Measurements from ENCODE around the gene ANKRD13A.
"Not testable (repeated sequence)": the region's sequence is repeated elsewhere in the genome, so short reads cannot be mapped to it uniquely, and the experiment has no call there.

The ANKRD13A gene

GRCh38 chr12:110049666-110050065 lies 50.4 kb downstream of the ANKRD13A start:
- not testable (repeated sequence) for DNase-seq

DNA sequence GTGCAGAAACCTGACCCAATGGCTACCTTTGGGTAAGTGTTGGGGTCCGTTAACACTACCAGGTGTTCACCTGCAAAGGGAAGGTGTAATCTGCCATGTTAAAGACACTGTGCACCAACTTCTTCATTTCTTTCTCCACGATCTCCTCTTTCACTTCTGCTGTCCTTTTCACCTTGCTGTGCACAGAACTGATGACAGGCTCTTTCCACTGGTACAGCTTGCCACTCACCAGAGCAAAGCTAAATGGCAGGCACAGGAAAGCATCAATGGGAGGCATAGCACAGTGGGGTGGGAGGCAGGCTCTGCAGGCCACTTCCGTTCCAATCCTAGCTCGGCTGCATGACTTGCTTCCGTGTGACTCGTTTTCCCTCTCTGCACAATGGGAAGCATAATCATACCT lies 51.7 kb downstream of the ANKRD13A start:
- no peak for DNase-seq

DNA sequence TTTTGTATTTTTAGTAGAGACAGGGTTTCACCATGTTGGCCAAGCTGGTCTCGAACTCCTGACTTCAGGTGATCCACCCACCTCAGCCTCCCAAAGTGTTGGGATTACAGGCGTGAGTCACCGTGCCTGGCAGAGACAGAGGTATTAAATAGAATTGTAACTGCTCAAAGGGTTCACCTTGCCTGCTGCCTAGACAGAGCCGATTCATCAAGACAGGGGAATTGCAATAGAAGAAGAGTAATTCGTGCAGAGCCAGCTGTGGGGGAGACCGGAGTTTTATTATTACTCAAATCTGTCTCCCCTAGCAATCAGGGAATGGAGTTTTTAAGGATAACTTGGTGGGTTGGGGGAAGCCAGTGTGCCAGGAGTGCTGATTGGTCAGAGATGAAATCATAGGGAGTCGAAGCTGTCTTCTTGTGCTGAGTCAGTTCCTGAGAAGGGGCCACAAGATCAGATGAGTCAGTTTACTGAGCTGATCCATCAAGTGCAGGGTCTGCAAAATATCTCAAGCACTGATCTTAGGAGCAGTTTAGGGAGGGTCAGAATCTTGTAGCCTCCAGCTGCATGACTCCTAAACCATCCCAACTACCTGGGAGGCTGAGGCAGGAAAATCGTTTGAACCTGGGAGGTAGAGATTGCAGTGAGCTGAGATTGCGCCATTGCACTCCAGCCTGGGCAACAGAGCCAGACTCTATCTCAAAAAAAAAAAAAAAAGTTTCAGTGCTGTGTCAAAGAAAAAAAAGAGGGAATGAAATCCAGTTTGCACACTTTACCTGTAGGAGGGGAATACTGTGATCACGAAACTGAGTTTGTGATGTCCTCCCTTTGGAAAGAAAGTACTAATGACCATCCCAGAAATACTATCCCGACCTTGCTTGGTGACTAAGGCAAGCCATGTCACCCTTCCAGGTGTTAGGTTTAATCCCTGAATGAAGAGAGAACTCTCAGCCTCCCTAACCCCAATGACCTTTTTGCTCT lies 56.4 kb downstream of the ANKRD13A start:
- peak; percentile 72 for DNase-seq

- not testable (repeated sequence) for DNase-seq
Measured at GRCh38 chr12:110056643-110057042, 57.4 kb downstream of the ANKRD13A start.

DNA sequence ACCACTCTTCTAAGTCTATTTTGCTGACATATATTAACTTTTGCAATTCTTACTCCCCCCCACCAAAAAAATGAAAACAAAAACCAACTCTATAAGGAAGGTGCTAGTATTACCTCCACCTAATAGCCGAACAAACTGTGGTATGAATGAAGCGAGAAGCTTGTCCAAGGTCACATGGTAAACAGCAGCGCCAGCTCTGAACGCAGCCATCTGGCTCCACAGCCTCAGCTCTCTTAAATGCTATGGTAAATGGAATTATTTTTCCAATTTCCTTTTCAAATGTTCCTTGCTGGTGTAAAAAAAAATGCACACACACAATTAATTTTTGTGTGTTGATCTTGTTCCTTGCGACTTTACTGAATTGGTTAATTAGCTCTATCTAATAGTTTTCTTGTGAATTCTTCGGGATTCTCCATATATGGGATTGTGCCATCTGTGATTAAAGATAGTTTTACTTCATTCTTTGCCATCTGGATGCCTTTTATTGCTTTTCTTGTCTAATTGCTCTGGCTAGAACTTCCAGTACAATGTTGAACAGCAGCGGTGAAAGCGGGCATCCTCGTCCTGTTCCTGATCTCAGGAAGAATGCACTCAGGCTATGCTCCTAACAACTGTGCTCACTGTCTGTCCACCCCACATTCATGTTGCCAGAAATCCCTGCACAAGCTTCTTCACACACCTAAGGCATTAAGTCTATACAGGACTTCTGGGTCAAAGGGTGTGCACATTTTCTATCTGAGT lies 59.8 kb downstream of the ANKRD13A start:
- DNase-seq, result no peak

DNA sequence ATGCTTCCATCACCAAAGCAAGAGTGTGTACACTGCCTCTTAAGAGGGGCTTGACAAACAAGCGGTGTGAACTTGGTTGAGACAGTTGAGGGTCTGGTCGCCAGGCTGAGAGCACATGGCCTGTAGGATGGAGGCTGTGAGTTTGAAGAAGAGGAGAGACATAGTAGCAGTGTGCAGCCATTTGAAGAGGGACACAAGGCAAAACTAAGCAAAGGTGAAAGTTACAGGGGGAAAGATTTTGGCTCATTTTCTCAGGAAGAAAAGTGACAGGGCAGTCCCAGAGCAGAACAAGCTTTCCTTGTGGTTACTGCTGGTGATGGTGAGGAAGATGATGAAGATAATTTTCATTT lies 60.4 kb downstream of the ANKRD13A start:
- DNase-seq, result no peak

DNA sequence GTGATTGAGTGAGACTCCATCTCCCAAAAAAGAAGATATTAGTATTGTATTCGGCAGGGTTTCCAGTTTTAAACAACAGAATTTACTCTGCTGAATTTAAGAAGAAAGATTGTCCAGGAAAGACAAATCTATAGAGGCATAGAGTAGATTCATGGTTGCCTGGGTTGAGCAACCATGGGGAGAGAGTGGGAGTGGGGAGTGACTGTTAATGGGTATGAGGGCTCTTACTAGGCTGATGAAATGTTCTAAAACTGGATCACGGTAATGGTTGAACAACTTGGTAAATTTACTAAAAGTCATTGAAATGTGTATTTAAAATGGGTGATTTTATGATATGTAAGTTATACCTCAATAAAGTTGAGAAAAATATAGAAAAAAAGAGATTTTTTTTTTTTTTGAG lies 63.0 kb downstream of the ANKRD13A start:
- no peak for DNase-seq

GRCh38 chr12:110065540-110065939 lies 66.3 kb downstream of the ANKRD13A start:
- no peak for DNase-seq

DNA sequence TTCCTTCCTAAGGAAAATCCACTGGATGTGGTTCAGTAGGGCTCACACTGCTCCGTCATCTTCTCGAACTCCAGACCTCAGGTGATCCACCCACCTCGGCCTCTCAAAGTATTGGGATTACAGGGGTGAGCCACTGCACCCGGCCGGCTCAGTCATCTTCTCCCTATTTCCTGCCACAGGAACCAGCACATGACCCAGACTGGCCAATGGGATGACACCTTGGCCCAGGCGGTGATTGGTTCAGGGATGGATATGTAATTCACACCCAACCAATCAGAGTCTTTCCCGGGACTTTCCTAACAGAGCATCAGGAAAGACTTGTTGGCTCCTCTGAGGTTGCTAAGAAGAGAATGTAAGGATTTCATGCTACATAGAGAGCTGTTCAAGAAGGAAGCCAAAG lies 68.3 kb downstream of the ANKRD13A start:
- DNase-seq, result no peak

- DNase-seq, result not testable (repeated sequence)
Measured at GRCh38 chr12:110068115-110068514, 68.9 kb downstream of the ANKRD13A start.

GRCh38 chr12:110068654-110069053 lies 69.4 kb downstream of the ANKRD13A start:
- DNase-seq, result no peak

GRCh38 chr12:110071504-110071903 lies 72.3 kb downstream of the ANKRD13A start:
- DNase-seq, result no peak

GRCh38 chr12:110071967-110072366 lies 72.7 kb downstream of the ANKRD13A start:
- DNase-seq, result no peak

GRCh38 chr12:110072636-110073035 lies 73.4 kb downstream of the ANKRD13A start:
- not testable (repeated sequence) for DNase-seq

DNA sequence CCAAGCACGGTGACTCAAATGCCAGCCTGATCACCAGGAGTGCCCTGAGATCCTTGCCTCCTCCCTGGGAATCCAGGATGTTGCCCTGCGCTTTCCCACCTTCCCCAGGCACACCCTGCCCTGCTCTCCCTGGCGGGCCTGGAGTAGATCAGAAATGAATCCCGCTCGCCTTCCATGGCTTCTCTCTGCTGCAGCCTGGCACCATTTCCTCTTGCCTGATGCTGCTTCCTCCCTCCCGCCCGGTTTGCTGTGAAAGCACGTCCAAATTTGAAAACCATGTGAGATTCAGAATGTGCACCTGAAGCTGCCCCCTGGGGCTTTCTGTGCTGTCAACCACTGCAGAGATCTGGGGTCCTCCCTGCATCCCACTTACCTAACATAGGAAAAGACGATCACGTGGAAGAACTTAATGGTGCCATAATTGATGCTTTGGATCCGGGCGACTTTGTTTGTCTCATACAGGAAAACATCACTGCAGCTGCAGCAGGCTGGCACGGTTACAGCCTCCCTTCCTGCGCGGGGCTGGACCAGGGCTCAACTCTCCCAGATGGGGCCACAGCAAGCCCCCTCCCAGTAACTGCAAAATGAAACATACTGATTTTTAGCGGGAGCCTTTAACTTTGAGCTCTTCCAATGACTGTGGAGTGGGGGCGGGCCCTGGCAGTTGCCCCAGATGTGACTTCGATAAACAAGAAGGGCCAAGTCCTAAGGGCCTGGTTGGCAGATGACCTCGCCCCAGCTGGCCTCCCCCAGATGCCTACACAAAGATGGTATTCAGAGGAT lies 74.0 kb downstream of the ANKRD13A start:
- DNase-seq, result no peak

DNA sequence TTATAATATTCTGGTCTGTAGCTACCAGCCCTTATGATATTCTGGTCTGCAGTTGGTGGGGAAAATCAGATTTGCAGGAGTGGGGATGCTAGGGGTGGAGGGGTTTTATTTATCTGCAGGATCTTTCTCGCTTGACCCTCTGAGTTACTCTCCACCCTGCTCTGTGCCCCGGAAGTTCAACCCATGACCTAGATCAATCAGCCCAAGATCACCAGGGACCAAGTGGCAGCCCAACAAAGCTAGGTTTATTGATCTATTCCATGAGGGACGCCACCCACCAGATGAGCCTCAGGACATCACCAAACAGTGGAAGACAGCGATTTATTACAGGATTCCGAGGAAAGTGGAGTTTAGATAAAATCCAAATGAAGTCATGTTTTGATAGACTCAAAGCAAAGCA lies 74.9 kb downstream of the ANKRD13A start:
- DNase-seq, result no peak

DNA sequence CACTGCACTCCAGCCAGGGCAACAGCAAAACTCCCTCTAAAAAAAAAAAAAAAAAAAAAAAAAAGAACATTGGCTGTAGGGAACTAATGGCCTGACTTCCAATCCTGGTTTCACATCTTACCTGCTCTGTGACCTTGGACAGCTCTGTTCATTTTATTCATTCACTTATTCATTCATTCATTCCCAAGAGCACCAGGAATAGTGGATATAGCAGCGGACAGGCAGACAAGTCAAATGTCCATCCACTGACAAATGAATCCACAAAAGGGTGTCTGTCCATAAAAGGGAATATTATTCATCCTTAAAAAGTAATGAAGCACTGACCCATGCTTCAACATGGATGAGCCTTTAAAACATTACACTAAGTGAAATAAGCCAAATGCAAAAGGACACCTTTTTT lies 76.7 kb downstream of the ANKRD13A start:
- DNase-seq, result no peak

- no peak for DNase-seq
Measured at GRCh38 chr12:110077800-110078199, 78.6 kb downstream of the ANKRD13A start.

GRCh38 chr12:110079477-110080400 lies 80.5 kb downstream of the ANKRD13A start:
- DNase-seq, result no peak

GRCh38 chr12:110080410-110080809 lies 81.2 kb downstream of the ANKRD13A start:
- no peak for DNase-seq

GRCh38 chr12:110084314-110085015 lies 85.2 kb downstream of the ANKRD13A start:
- DNase-seq, result no peak

All from T1000 (cell line).